ENCODE results near the gene ATP5MC2.
"Not testable (repeated sequence)": the region's sequence is repeated elsewhere in the genome, so short reads cannot be mapped to it uniquely, and the experiment has no call there.

The ATP5MC2 gene

GRCh38 chr12:53644133-53644532, 31.8 kb downstream of the ATP5MC2 start:
- no peaks in the 10 kb centered on the region for H3K4me1 Mint-ChIP-seq
- H3K27ac Mint-ChIP-seq = no peak overlapping the region
- no peaks in the 10 kb centered on the region for H3K36me3 Mint-ChIP-seq
- no peaks in the 10 kb centered on the region for H3K27me3 Mint-ChIP-seq
- no peak overlapping the region for H3K4me3 Mint-ChIP-seq
- ATAC-seq = no peak
- H3K9me3 Mint-ChIP-seq = no peaks in the 10 kb centered on the region

- no peak overlapping the region for H3K4me3 Mint-ChIP-seq
- H3K27me3 Mint-ChIP-seq = no peaks in the 10 kb centered on the region
- no peak for ATAC-seq
- H3K27ac Mint-ChIP-seq = no peak overlapping the region
- no peaks in the 10 kb centered on the region for H3K9me3 Mint-ChIP-seq
- no peaks in the 10 kb centered on the region for H3K4me1 Mint-ChIP-seq
- no peaks in the 10 kb centered on the region for H3K36me3 Mint-ChIP-seq
These were observed 32.5 kb downstream of the ATP5MC2 start for GRCh38 chr12:53643232-53643979.

- no peaks in the 10 kb centered on the region for H3K4me1 Mint-ChIP-seq
- H3K4me3 Mint-ChIP-seq = no peak overlapping the region
- H3K9me3 Mint-ChIP-seq = no peaks in the 10 kb centered on the region
- H3K36me3 Mint-ChIP-seq = no peaks in the 10 kb centered on the region
- ATAC-seq = no peak
- no peaks in the 10 kb centered on the region for H3K27me3 Mint-ChIP-seq
- H3K27ac Mint-ChIP-seq = no peak overlapping the region
These were observed 37.8 kb downstream of the ATP5MC2 start for GRCh38 chr12:53638057-53638456.

- no peaks in the 10 kb centered on the region for H3K4me1 Mint-ChIP-seq
- H3K36me3 Mint-ChIP-seq = no peaks in the 10 kb centered on the region
- H3K9me3 Mint-ChIP-seq = peaks cover 2% of the 10 kb centered on the region
- no peak overlapping the region for H3K4me3 Mint-ChIP-seq
- no peak for ATAC-seq
- no peak overlapping the region for H3K27ac Mint-ChIP-seq
- H3K27me3 Mint-ChIP-seq = no peaks in the 10 kb centered on the region
These were observed 39.2 kb downstream of the ATP5MC2 start for GRCh38 chr12:53636641-53637040.

- H3K4me3 Mint-ChIP-seq, H3K36me3 Mint-ChIP-seq, ATAC-seq, H3K4me1 Mint-ChIP-seq, H3K27me3 Mint-ChIP-seq, H3K27ac Mint-ChIP-seq, H3K9me3 Mint-ChIP-seq: not testable (repeated sequence)
These were observed 40.2 kb downstream of the ATP5MC2 start for GRCh38 chr12:53635708-53636107.

GRCh38 chr12:53631721-53632120, 44.2 kb downstream of the ATP5MC2 start:
- no peak for ATAC-seq

DNA sequence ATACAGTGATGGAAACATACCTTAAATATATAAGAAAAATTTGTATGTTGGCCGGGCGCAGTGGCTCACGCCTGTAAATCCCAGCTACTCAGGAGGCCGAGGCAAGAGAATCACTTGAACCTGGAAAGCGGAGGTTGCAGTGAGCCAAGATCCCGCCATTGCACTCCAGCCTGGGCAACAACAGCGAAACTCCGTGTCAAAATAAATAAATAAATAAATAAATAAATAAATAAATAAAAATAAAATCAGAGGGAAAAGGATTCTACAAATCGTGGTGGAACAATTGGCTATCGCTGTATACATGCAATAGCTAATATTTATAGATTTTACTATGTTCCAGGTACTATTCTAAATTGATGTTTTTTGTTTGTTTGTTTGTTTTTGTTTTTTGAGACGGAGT, 48.0 kb downstream of the ATP5MC2 start:
- Mint-ChIP-seq H3K4me1 (peaks cover 35% of the 10 kb centered on the region), H3K9me3 (peaks cover 2% of the 10 kb centered on the region), H3K4me3 (no peak overlapping the region), H3K27ac (no peak overlapping the region), H3K36me3 (no peaks in the 10 kb centered on the region), H3K27me3 (no peaks in the 10 kb centered on the region)
- ATAC-seq = no peak

More at GRCh38 chr12:53631721-53632120, 44.2 kb downstream of the ATP5MC2 start:
- H3K9me3 Mint-ChIP-seq = peaks cover 2% of the 10 kb centered on the region
- peaks cover 5% of the 10 kb centered on the region for H3K4me1 Mint-ChIP-seq
- H3K4me3 Mint-ChIP-seq = no peak overlapping the region
- H3K27me3 Mint-ChIP-seq = no peaks in the 10 kb centered on the region
- H3K36me3 Mint-ChIP-seq = no peaks in the 10 kb centered on the region
- H3K27ac Mint-ChIP-seq = no peak overlapping the region

DNA sequence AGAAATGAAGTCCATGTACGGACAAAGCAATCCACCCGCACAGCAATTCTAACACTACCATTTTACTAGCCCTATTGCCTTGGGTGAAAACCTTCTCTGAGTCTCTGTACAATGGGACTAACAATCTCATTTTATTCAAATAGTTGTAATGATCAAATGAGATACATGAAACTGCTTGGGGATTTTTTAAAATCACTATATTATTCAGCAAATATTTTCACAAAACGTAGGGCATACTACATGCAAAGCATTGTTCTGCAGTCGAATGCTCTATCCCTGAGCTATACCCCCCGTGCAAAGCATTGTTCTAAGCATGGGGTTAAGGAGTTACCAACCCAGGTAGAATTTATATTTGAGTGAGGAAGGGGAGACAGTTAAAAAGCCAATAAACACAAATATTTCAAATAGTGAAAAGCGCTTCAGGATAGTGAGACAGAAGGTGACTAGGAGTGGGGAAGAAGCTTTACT, 49.1 kb downstream of the ATP5MC2 start:
- H3K27ac Mint-ChIP-seq = peak overlapping the region; percentile 90
- no peaks in the 10 kb centered on the region for H3K36me3 Mint-ChIP-seq
- no peaks in the 10 kb centered on the region for H3K27me3 Mint-ChIP-seq
- no peaks in the 10 kb centered on the region for H3K9me3 Mint-ChIP-seq
- peak overlapping the region; percentile 96 for H3K4me3 Mint-ChIP-seq
- ATAC-seq = no peak
- H3K4me1 Mint-ChIP-seq = peaks cover 35% of the 10 kb centered on the region

DNA sequence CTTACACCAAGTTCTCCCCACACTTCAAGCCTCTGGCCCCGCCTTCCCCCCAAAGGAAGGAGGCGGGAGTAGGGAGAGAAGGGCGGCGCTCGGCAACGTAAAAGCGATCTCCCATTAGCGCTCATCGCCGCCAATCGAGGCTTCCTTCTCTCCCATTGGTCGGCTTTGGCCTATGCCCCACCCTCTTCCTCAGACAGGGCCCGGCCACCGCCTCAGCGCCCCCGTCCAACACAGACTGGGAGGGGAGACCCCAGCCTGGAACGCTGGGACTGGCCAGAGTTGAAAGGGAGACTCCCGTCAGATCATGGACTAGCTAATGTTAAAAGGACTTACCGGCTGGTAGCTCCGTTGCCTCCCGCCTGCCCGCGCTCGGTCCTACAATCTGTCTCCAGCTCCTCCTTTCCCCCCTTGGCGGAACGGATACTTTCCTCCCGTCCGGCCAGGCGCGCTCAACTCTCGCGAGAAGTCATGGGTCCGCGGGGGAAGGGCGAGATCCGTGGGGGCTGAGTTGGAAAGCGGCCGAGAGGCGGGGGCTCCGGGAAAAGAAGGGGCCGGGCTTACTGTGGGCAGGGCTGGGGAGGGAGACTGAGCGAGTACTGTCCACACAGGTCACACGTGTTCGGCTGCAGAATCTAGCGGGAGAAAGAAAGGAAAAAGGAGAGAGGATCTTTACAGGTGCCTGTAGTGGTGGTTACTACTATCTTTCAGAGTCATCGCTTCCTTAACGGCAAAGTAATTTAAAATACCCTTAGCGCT, 49.8 kb downstream of the ATP5MC2 start, which contains the start of gene ATF7:
ATF7 (minus strand) TSS at position 437 of the 756 bp plus-strand sequence. CDS start 25,382 bp downstream, outside the sequence.
- Mint-ChIP-seq H3K9me3 (no peaks in the 10 kb centered on the region), H3K36me3 (no peaks in the 10 kb centered on the region), H3K27ac (peak within 1 kb of the TSS; percentile 90), H3K27me3 (no peaks in the 10 kb centered on the region), H3K4me1 (peaks cover 35% of the 10 kb centered on the region), H3K4me3 (peak within 1 kb of the TSS; percentile 96)
- peak; percentile 99 for ATAC-seq

- ATAC-seq = no peak
- no peaks in the 10 kb centered on the region for H3K36me3 Mint-ChIP-seq
- H3K9me3 Mint-ChIP-seq = no peaks in the 10 kb centered on the region
- H3K27me3 Mint-ChIP-seq = no peaks in the 10 kb centered on the region
- peak overlapping the region; percentile 90 for H3K27ac Mint-ChIP-seq
- peaks cover 35% of the 10 kb centered on the region for H3K4me1 Mint-ChIP-seq
- peak overlapping the region; percentile 96 for H3K4me3 Mint-ChIP-seq
These were observed 50.4 kb downstream of the ATP5MC2 start for GRCh38 chr12:53625373-53625945.

DNA sequence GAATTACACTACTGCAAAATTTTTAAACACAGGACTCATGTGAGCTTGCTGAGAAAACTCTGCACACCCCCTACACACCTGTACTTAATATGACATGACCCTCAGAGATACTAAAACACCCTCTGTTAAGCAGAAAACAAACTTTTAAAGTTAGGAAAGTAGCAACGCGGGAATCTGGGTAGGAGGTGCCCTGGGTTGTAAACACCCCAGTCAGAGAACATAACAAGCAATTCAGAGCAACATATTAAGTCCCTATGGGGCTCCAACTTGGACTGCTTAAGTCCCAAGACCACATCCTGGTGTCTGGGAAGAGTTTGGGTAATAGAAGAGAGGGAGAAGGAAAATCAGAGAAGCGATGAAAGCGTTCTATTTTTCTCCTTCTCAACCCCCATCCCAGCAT, 50.9 kb downstream of the ATP5MC2 start:
- Mint-ChIP-seq H3K4me3 (peak overlapping the region; percentile 96), H3K27ac (peak overlapping the region; percentile 90), H3K27me3 (no peaks in the 10 kb centered on the region), H3K4me1 (peaks cover 35% of the 10 kb centered on the region), H3K9me3 (no peaks in the 10 kb centered on the region), H3K36me3 (no peaks in the 10 kb centered on the region)
- no peak for ATAC-seq

DNA sequence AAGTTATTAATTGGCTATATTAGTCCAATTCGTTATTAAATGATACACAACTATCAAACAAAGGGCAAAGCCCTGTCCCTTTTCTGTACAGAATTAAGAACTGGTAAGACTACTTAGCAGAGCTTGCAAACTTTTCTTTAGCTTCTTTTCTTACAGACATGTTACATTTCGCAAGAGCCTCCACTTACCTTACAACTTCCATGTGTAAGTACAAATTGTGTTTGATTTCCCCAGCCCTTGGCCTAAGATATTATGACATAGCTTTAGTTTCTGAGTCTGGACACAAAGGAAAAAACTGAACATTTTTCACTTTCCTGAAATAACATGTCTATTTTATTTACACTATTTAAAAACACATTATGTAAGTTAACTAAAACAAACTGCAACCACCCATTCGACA, 51.4 kb downstream of the ATP5MC2 start:
- H3K27ac Mint-ChIP-seq = peak overlapping the region; percentile 90
- no peaks in the 10 kb centered on the region for H3K9me3 Mint-ChIP-seq
- no peak for ATAC-seq
- H3K27me3 Mint-ChIP-seq = no peaks in the 10 kb centered on the region
- H3K36me3 Mint-ChIP-seq = no peaks in the 10 kb centered on the region
- peak overlapping the region; percentile 96 for H3K4me3 Mint-ChIP-seq
- H3K4me1 Mint-ChIP-seq = peaks cover 35% of the 10 kb centered on the region

GRCh38 chr12:53623548-53624385, 52.1 kb downstream of the ATP5MC2 start:
- peaks cover 41% of the 10 kb centered on the region for H3K4me1 Mint-ChIP-seq

GRCh38 chr12:53622724-53623123, 53.2 kb downstream of the ATP5MC2 start:
- Mint-ChIP-seq H3K9me3 (no peaks in the 10 kb centered on the region), H3K4me1 (peaks cover 52% of the 10 kb centered on the region), H3K4me3 (no peak overlapping the region), H3K27ac (no peak overlapping the region), H3K27me3 (no peaks in the 10 kb centered on the region), H3K36me3 (peaks cover 6% of the 10 kb centered on the region)
- no peak for ATAC-seq

More at GRCh38 chr12:53623548-53624385, 52.1 kb downstream of the ATP5MC2 start:
- H3K36me3 Mint-ChIP-seq = no peaks in the 10 kb centered on the region
- ATAC-seq = no peak
- H3K4me3 Mint-ChIP-seq = peak overlapping the region; percentile 68
- peak overlapping the region; percentile 56 for H3K27ac Mint-ChIP-seq
- no peaks in the 10 kb centered on the region for H3K9me3 Mint-ChIP-seq
- H3K27me3 Mint-ChIP-seq = no peaks in the 10 kb centered on the region

- Mint-ChIP-seq H3K27me3 (no peaks in the 10 kb centered on the region), H3K27ac (peak overlapping the region; percentile 74), H3K36me3 (peaks cover 14% of the 10 kb centered on the region), H3K9me3 (no peaks in the 10 kb centered on the region), H3K4me1 (peaks cover 20% of the 10 kb centered on the region), H3K4me3 (peak overlapping the region; percentile 69)
- no peak for ATAC-seq
These were observed 57.6 kb downstream of the ATP5MC2 start for GRCh38 chr12:53618275-53618674.

Measured in stimulated activated memory B cell treated with anti-CD40 and anti-IgM and Interleukin-4, amounts not matched to agents 10 μg/mL and 1 μg/mL and 100 μg/mL, for 72 hours (primary cell).